IPS-18c (cell line): Measurements from ENCODE around the gene PSME3IP1.

ENCODE experiments used
- H3K4me3 ChIP-seq: 2 replicates; pipeline ENCODE4 v1.7.0; 2013; ENCODE audit warnings: low read depth, mild to moderate bottlenecking, low read length, moderate library complexity; ENCODE audit not compliant: insufficient read depth
- H3K9me3 ChIP-seq: one replicate; pipeline ENCODE4 v1.6.1; 2013; ENCODE audit warnings: mild to moderate bottlenecking, low read length, moderate library complexity; ENCODE audit not compliant: control insufficient read depth, insufficient read depth

Gene PSME3IP1

DNA sequence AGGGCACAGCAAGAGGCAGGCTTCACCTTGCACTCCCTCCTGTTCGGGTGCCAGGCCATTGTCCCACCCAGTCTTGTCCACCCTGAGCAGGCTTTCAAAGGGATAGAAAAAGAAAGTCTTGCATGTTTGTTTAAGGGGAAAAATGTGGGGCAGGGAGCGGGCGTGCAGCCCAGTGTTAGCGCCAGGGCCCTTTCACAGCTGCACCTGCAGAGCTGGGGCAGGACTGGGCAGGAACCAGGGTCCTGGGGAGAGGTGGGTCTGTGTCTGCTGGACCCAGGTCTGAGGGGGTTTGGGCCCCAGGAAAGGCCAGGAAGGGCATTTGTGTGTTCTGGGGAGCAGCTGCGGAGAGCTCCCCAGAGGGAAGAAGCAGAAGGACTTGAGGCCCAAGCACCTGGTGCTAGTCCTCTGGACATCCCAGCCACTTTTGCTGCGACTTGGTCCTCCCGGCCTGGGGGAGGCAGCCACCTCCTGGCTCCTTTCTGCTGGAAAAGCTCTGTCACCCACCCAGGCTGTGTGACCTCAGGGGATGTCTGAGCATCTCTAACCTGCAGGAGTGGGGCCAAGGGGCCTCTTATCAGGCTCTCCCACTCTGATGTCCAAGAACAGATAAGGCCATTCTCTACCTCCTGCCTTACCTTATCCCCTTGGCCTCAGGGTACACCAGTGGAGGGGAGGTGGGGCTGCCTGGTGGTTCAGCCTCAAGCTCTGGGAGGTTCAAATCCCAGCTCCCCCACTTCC is 44.7 kb downstream of the PSME3IP1 start:
- Histone ChIP-seq H3K4me3 (no peak overlapping the region), H3K9me3 (no peaks in the 10 kb centered on the region)

DNA sequence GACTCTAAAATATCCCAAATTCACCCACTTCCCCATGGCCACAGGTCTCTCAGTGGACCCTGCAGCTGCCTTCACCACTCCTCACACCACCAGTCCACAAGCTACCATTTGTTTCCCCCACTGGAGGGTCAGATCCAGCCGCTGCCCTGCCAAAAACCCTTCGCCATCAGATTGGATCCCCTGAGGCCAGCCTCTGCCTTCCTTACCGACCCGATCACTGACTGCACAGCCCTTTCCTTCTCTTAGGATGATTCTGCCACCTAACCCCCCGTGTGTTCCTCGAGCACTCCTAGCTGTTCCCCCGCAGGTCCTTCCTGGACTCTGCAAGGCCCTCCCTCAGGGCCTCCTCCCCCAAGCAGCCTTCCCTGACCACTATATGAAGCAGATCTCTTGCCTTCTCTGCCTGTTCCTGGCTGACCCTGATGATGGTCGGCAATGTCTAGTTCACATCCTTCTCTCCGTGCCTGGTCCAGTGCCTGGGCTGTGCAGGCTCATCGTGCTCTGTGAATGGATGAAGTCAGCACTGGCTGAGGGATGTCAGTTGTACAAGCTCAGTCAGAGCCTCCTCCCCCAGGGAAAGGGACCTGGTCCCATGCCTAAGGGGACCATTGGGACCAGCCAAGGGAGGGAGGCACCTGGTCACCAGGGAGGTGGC is 47.4 kb downstream of the PSME3IP1 start:
- Histone ChIP-seq H3K4me3 (no peak overlapping the region), H3K9me3 (no peaks in the 10 kb centered on the region)

DNA sequence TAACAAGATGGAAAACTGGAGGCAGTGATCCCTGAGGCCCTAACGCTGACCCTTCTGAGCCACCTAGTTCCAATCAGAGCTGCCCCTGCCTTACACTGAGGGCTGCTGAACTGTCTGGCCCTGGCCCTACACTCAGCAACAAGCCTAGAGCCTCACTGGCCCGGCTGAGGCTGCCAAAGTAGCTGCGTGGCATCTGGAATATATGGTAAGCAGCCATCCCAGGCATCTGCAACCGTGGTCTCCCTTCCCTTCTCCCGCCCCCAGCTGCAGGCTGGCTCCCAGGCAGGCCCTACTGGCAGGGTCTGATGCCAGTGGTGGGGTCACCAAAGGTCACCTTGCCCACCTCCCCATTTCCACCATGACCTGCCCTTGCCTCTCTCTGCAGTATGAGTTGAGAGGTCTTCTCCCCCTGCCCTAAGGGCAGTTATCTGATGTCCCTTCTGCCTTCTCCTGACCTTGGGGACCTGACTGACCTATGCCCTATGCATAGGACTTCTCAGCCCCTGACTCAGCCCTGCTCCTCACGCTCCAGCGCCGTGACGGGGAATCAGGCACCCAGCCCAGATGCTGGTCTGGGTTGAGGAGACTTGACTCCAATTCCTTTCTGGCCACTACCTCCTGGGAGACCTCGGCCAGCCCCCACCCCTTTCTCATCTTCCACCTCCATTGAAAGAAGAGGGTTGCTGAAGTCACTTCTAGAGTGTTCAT is 48.1 kb downstream of the PSME3IP1 start:
- H3K9me3 ChIP-seq, result no peaks in the 10 kb centered on the region
- H3K4me3 ChIP-seq, result no peak overlapping the region

DNA sequence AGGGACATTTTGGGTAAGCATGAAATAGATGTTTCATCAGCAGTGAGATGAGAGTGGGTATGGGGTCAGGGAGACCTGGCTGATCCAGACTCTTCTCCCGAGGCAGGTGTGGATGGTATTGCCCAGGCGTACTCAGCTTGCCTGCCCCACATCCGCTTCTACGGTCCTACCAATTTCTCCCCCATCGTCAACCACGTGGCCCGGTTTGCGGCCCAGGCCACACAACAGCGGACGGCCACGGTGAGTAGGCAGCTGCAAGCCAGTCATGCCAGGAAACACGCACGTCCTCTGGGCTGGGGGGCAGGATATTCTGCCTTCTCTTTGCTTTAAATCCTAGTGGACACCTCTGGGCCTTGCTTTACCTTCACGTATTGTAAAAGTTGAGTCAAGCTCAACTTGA is 48.8 kb downstream of the PSME3IP1 start:
- H3K4me3 ChIP-seq, result no peak overlapping the region

DNA sequence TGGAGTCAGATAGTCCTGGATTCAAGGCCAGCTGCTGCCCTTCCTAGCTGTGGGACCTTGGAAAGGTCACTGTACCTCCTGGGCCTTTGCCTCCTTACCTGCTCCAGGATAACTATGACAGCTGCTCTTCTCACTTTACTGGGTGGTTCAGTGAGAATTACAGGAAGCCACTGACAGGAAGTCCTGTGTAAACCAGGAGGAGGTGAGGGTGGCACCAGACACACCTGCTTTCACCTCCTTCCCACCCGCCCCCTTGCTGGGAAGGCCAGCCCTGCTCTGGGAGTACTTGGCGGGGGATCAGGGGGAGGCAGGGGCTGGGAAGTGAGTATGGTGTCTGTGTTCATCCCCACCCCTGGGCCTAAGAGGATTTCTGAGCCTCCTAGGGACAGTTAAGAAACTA is 50.9 kb downstream of the PSME3IP1 start:
- no peaks in the 10 kb centered on the region for H3K9me3 ChIP-seq
- no peak overlapping the region for H3K4me3 ChIP-seq

More for the DNA sequence above, 48.8 kb downstream of the PSME3IP1 start:
- no peaks in the 10 kb centered on the region for H3K9me3 ChIP-seq

DNA sequence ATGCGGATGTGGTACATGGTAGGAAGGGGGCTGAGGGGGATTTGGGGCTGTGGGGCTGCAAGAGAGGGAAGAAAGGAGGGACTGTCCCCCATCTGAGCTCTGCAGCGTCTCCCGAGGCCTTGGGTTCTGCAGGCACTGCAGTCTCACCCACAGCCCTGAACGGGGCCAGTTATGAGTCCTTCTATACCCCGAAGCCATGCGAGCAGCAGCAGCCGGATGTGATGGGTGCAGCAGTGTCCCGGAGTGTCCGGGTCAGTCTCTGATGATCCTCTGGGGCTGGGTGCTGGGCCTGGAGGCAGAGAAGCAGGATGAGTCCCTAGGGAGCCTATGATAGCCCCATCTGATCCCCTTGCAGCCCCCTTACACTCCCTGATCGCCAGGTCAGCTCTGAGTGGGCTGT is 52.0 kb downstream of the PSME3IP1 start:
- H3K9me3 ChIP-seq, result no peaks in the 10 kb centered on the region
- no peak overlapping the region for H3K4me3 ChIP-seq

DNA sequence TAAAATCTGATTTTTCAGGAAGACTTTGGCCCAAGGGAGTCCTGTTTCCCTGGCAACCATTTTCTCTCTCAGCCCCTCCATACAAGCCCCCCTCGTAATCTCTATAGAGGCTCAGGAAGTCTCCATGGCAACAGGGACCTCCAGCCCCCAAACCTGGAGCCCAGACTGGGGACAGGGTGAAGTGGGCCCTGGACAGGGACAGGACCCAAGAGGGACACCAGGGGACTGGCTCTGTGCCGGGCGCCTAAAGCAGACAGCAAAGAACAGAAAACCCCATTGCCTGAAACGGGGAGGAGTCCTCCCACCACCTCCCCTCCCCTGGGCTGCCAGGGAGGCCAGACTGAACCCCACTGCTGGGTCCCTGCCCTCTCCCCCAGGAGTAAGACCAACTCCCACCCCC is 52.8 kb downstream of the PSME3IP1 start:
- H3K9me3 ChIP-seq, result no peaks in the 10 kb centered on the region
- no peak overlapping the region for H3K4me3 ChIP-seq

DNA sequence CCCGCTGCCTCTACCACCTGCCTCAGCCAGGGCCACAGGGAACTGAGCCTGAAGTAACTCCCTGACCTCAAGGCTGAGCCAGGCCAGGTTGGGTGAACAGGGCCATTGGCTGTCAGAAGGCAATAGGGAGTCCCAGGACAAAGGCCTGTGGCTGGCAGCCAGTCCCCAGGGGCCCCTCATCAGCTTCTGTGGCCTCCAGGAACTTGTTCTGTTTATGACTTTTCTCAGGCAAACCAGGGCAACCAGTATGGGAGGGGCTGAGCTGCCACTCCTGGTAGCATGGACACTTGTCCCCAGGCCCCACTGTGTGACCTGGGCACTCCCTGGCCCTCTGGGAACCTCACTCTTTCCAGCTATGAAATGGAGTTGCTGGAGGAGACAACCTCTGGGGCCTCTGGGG is 53.4 kb downstream of the PSME3IP1 start:
- Histone ChIP-seq H3K9me3 (no peaks in the 10 kb centered on the region), H3K4me3 (no peak overlapping the region)

DNA sequence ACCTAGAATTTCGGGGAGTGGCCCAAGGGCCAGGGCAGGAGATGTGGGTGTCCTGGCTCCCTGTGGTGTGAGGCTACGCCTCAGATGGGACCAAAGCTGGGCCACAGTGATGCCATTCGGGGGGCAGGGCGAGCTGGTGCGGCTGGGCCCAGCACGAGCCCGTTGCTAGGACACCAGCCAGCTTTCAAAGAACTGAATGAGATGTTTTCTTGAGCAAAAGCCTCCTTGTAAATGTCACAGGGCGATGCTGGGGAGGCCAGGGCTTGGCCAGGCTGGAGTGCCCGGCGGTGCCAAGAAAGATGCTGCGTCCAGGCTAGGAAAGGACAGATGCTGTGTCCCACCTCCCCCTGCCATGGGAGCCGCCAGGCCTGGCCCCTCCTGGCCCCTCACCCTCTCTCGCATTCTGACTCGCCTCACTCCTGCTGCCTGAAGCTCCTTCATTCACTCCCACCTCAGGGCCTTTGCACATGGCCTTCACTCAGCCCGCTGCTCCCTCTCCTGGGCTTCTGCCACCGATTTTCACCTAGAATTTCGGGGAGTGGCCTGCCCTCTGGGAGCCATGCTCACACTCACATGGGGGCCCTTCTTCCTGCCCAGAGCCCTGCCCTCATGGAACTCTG is 54.4 kb downstream of the PSME3IP1 start:
- Histone ChIP-seq H3K4me3 (no peak overlapping the region), H3K9me3 (no peaks in the 10 kb centered on the region)

DNA sequence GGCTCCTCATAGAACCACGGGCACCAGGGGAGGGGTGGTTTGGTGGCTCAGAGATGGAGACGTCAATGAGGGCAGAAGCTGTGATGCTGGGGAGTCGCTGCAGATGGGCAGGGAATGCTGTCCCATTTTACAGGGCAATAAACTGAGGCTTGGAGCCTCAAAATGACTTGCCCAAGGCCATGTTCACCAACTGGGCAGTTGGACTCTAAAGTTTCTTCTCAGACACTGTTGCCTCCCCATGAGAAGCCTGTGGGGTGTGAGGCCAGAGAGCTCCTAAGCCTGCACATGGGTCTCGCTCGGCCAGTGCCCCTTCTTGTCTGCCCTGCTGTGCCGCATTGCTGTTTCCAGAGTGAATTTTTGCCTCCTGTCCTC is 54.9 kb downstream of the PSME3IP1 start:
- H3K9me3 ChIP-seq, result no peaks in the 10 kb centered on the region
- no peak overlapping the region for H3K4me3 ChIP-seq

DNA sequence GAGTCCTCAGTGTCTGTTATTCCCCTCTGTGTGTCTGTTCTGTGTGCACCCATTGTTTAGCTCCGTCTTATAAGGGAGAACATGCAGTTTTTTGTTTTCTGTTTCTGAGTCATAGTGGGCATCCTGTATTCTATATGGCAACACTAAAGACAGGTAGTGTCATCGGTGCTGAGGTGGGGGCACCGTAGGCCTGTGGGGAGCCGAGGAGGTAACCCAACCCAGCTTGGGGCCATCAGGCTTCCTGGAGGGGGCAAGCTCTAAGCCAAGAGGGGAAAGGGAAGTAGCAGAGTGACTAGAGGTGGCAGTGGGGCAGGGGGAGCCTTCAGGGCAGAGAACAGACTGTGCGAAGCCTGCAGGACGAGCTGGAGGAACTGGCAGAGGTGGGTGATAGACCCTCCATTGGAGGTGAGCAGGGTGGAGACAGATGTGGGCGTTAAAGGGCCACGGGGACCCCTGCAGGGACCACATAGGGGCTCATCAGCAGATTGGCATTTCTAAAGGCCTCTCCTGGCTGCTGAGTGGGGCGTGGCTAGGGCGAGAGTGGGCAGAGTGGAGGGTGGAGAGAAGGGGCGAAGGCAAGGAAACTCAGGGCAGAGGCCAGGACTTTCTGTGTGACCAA is 57.0 kb downstream of the PSME3IP1 start:
- Histone ChIP-seq H3K4me3 (no peak overlapping the region), H3K9me3 (no peaks in the 10 kb centered on the region)

DNA sequence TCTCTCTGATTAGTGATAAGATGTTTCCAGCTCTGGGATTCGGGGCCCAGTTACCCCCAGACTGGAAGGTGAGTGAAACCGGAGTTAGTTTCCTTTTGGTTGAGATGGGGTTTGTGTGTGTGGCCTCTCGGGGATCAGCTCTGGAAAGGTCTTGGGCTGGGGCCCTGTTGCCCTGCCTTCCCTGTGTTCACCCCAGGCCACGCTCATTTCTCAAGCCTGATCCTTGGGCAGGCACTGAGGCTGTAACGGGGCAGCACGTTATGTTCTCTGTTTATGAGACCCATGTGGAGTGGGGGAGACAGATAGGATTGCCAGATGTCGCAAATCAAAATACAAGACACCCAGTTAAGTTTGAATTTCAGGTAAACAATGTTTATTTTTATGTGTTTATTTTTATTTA is 58.0 kb downstream of the PSME3IP1 start:
- no peaks in the 10 kb centered on the region for H3K9me3 ChIP-seq
- H3K4me3 ChIP-seq, result no peak overlapping the region

DNA sequence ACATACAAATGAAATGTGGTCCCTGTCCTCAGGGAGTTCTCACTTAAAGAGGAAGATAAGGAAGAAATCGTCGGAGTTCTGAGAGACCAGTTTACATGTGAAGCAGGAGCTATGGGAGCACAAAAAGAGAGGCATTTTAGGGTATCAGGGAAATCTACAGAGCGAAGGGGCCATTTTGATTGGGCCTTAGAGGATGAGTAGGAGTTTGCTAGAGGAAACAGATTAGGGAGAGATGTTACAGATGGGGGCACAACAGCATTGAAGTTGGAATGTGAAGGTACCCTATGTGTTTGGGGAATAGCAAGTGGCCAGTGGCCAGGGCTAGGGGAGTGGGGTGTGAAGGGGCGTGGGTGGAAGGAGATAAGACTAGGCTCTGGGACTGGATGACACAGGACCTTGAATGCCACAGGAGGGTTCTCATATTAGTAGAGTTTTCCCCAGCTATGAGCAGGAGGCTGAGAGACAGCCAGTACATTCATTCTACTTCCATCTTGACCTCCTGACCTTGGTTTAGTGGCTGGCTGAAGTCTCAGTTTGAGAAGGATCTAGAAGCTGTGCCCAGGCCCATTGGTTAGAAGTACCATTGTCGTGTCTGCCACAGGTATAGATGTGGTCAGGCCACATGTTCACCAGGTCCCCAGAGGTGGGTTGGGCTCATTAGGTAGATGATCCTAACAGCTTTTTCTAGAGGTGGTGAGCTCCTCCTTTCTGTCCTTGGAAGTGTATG is 58.6 kb downstream of the PSME3IP1 start:
- H3K4me3 ChIP-seq, result no peak overlapping the region
- H3K9me3 ChIP-seq, result no peaks in the 10 kb centered on the region

DNA sequence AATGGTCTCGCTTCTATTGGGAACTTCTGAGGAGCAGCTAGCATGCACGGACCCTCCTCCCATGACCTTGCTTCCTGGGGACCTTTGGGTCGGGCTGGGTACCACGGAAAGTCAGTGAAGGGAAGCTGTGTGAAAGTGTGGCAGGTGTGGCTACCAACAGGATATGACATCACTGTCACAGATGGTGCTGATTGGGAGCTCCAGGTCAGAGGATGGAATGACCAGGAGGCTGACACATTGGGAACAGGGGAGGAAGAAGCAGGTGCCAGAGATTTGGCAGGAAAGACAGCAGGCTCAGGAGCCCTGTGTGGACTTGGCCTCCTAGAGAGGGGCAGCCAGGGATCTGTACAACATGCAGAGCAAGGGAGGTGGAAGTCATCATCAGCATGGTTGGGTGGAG is 59.4 kb downstream of the PSME3IP1 start:
- no peak overlapping the region for H3K4me3 ChIP-seq

DNA sequence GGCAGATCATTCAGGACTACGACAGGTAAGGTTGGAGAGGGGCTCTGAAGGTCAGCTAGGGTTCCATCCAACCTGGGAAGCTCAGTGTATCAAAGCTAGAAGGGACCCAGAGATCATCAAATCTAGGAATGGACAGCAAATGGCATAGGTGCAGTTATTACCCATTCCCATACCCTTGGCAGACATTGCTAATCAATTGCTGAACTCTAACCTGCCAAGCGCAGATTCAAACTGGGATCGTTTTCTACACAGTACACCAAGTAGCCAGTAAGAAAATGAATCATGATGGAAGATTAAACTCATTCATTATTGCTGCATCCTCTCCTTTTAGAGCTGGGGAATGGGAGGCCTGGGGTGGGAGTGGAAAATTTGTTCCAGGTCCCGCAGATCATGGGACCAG is 59.9 kb downstream of the PSME3IP1 start:
- H3K4me3 ChIP-seq, result no peak overlapping the region
- no peaks in the 10 kb centered on the region for H3K9me3 ChIP-seq

More for the DNA sequence above, 59.4 kb downstream of the PSME3IP1 start:
- H3K9me3 ChIP-seq, result no peaks in the 10 kb centered on the region

DNA sequence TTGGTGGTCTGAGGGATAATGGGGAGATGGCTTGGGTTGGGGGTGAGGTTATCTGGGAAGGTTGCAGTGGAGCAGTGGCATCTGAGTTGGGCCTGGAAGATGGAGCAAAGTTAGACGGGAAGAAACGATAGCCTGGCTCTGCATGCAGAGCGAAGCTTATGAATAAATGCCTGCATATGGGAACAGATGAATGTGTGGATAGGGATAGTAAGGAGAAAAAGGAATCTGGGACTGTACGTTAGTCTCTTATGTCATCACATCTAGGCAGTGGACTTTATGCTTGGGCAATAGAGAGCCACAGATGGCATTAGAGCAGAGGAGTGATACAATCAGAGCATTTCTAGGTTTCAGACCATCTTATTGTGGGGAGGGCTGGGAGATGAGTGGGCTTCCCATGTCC is 60.5 kb downstream of the PSME3IP1 start:
- Histone ChIP-seq H3K9me3 (no peaks in the 10 kb centered on the region), H3K4me3 (no peak overlapping the region)
